ENCODE measurements around the gene SH3BP4.

SH3BP4 gene

DNA sequence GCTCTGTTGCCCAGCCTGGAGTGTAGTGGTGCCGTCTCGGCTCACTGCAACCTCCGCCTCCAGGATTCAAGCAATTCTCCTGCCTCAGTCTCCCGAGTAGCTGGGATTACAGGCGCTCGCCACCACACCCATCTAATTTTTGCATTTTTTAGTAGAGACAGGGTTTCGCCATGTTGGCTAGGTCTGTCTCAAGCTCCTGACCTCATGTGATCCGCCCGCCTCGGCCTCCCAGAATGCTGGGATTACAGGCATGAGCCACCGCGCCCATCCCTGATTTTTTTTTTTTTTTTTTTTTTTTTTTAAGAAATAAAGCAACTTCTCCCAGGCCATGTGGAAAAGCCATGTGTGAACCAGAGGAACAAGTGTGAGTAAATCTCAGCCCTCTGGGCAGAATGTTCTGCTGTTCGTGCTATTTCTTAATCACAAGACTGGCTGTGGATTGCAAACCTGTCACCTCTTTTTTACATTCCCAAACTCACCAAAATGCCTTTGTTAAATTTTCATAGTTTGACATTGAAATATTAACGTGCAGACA, 6.4 kb upstream of the SH3BP4 start:
- no peak for DNase-seq

DNA sequence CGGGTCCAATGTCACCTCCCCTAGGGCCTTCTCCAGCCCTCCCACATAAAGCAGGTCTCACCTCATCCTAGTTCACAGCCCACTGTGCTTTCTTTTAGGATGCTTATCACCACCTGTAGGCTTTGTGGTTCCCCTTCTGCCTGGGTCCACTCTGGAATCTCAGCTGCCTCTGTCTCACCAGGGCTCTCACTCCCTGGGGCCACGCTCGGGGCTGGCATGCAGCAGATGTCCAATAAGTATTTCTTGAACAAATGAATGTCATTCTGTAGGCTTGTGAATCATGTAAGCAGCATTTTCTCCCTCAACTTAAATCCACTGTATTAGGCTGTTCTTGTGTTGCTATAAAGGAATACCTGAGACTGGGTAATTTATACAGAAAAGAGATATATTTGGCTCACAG, 4.3 kb upstream of the SH3BP4 start:
- DNase-seq: no peak

DNA sequence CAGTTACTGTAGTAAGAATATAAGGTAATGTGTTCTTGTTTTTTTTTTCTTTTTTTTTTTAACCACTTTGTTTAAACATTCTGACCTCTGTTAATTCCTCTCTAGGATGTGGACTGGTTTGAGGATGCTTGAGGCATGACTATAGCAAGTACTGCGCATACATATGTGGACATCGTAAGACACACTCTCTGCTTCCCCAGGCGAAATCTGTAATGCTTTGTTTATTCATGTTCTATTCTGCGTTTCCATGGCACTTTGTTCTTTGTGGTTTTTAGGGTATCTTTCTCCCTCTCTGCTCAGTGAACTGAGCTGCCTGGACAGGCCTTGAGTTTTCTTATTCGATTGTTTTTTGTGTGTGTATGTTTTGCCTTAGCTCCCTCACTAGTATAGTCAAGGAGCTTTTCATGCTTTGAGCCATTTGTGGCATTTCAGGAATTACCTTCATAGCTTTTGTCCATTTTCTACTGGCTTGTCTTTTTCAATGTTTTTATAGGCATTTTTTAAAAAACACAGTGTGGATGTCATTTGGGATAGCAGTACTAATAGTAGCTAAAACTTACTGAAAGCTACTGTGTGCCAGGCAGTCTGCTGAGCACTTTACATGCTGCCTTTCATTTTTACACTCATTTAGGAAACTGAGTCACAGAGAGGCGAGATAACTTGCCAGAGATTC, 1.9 kb upstream of the SH3BP4 start:
- no peak for DNase-seq

DNA sequence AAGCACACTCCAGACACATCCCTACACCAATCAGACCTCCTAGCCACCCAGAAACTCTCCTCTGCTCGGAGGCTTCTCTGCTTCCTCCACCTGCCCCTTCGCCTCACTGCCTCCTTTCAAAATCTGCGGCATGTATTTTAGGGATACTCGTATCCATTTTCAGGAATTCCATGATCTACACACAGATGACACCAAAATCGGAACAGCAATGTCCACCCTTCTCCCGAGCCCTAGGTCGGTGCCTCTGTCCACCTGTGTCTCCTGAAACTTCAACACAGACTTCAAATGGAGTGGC, 1.4 kb upstream of the SH3BP4 start:
- no peak for DNase-seq

DNA sequence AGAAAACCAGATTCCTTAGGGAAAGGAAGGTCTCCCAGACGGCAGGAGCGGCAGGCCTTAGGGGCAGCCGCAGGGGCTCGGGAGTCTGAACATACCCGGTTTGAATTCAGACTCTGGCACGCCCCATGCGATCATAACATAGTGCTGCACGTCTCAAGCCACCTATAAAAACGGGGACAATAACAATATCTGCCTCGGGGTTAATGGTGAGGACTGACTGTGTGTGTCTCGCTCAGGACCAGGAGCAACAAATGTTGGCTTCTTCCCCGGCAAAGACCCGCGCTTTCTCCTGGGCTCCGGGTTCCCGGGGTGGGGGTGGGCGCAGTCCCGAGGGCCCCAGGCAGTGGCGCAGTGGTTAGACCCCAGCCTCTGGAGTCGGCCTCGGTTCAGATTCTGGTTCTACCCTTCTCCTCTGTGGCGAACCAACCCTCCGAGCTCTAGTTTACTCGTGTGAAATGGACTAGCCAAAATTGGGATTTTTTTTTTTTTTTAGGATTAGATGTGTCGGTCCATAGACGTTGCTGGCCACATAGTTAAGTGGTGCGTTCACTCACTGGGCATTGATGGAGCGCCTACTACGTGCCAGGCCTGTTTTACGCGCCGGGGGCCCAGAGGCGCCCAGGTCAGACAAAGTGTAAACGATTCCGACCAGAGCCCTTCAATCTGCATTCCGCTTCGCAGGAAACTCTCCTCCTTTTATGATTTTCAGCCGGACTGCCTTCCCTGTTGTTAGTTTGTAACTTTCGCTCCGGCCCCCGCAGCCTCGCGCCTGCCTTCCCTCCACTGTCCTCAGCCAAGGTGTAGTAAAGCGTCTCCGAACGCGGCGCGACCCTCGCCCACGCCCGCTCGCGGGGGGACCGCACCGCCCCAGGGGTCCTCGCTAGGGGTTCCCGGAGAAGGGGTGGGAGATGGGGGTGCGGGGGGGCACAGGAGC, 820 bp upstream of the SH3BP4 start:
- peak; percentile 75 for DNase-seq

DNA sequence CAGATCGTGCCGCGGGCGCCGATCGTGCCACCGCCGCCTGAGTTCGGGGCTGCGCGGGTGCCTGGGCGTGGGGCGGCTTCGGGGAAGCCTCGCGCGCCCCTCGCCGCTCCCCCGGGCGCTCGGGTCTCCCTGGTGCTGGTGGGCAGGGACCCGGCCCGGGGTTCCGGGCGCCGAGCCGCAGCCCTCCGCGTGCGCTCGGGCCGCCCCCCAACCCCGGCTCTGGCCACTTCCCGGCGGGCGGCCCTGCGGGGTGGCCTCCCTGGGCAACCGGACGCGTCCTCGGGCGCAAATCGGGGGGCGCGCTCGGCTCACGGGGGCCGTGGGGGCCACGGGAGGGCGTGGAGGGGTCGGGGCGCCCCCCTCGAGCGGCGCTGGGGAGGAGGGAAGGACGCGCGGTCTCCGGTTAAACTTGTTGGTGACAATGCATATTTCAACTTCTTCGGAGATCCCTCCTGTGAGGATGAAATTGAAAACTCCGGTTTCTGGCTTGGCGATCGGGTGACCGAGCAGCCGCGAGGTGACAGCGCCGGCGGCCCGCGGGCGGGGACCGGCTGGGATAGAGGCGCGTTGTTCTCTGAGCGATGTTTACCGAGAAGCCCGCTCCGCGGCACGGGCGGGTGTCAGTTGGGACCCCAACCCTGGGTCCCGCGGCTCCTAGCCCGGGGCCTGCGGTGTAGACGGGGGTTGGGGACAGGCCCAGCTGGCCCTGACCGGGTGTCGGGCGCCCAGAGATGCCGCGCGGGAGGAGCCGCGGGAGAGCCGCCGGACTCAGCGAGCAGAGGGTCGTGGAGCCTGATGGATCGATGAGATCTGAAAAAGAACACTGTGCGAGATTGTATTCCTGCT, 676 bp downstream of the SH3BP4 start:
- peak; percentile 78 for DNase-seq

DNA sequence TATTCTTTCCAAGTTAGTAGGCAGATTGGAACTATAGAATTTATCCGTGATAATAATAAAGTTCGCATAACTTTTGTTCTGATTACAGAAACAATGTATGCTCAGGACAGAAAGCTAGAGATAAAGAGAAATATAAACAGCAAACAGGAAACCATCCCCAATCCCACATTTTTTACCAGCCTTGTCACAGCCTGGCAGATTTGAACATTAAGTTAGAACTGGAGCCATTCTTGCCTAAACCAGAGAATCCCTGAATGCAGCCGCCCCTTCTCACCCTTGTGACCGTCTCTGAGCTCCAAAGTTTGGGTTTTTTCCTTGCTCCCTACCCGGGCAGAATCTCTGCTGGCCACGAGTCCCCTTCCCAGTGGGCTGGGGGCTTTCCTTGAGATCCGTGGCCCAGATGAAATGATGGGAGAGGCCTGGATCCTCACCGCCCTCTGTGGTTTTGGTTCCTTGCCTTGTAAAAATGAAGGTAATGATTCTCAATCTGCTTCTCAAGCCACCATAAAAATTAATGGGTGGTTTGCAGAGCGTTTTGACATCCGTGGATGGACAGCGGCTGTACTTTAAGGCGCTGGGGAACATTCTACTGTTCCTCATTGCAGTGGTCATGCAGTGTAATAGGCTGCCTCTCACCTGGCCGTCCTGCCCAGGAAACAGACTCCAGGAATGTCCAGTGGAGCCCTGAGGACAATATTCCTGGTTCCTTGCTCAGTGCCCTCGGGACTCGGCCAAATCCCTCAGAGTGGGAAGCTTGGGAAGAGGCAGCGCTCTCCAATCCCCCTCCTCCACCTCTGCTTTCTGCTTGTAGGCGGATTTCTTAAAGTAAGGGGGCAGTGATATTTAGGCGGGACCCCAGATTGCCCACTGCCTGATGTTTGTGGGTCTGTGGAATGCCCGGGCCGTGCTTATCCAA, 1.6 kb downstream of the SH3BP4 start:
- peak; percentile 51 for DNase-seq

DNA sequence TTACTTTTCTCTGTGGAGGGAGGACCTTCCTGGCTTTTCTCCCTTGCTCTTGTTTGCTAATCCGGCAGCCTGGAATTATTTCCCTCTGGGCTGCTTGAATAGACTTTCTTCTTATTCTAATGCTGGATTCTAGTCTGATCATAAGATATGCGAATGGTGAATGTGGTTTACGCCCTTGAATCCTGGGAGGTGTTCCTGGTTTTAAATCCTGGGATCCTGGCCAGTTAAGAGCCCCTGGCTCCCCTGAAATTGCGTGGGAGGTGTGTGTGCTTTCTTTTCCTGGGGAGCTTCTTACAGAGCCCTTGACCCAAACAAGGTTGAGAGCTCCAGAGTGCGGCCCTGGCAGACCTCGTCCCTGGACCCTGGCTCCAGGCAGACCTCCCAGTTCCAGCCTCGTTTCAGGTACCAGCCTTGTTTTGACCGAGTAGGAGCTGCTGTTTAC, 2.8 kb downstream of the SH3BP4 start:
- DNase-seq: peak; percentile 35

DNA sequence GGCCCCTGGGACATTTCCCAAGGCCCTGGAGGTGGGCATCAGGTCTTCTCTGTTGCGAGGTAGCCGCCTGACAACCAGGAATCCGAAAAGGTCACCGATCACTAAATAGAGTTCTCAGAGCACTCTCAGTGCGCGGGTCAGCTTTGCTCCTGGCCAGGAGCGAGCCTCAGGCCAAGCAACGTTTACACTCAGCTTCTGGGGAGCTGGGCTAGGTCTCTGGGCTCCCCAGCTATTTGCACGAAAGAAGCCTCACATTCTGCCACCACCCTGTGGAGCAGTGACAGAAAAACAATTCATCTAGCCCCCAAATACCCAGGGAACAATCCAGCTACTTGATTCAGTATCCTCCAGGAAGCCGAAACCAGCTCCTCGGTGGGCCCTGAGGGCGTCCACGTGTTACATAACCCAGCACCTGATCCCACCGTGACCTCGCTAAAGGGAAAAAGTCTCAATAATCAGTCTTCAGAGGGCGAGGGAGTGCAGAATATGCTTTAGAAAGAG, 3.3 kb downstream of the SH3BP4 start:
- no peak for DNase-seq

DNA sequence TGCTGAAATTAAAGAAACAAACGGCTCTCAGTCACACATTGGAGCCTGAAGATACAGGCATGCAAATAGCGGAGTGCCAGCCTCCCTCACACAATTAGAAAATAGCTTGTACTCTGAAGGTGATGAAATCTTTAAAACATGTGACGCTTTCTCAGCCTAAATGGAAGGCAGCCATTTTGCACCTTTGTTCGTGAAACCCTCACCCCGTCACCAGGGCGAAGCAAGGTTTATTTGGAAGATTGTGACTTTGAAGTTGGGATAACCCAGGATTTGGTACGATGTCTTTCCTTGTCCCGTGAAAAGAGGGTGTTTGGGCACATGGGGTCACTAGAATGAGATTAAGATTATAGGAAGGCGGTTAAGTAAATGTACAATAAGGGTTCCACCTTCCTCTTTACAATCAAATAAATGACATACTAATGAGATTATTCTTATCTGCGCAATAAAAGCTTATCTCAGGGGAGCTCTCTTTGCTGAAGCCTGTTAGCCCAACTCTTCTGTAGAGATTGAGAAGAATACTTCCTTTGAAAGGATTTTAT, 4.2 kb downstream of the SH3BP4 start:
- no peak for DNase-seq

DNA sequence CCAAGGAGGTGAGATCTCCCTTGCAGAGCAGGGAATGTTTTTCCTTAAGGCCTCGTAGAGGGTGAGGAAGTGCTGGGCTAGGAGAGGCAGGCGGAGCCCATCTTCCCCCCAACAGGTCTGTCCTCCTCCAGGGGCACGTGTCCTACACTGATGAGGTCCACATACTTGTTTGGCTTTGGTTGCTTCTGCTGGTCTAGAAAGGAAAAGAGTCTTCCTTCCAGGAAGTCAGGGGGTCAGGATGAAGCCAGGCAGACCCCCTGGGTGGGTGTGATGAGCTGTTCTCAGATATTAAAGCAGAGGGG, 6.0 kb downstream of the SH3BP4 start:
- no peak for DNase-seq

DNA sequence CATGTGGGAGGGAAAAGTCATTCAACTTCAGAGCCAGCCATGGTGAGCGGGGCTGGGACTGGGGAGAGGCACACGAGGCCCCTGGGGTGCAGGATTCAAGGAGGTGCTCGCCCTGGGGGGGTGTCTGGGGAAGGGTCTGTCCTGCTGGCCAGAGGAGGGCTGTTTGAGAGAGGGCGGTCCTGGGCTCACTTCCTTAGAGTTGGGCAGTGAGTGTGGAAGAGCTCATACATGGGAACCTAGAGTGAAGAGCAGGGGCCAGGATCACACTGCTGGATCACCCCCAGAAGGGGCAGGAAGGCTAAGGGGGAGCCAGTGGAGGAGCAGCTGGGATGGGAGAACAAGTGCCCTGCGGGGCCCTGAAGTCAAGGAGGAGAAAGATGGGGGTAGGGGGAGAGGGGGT, 6.5 kb downstream of the SH3BP4 start:
- no peak for DNase-seq

DNA sequence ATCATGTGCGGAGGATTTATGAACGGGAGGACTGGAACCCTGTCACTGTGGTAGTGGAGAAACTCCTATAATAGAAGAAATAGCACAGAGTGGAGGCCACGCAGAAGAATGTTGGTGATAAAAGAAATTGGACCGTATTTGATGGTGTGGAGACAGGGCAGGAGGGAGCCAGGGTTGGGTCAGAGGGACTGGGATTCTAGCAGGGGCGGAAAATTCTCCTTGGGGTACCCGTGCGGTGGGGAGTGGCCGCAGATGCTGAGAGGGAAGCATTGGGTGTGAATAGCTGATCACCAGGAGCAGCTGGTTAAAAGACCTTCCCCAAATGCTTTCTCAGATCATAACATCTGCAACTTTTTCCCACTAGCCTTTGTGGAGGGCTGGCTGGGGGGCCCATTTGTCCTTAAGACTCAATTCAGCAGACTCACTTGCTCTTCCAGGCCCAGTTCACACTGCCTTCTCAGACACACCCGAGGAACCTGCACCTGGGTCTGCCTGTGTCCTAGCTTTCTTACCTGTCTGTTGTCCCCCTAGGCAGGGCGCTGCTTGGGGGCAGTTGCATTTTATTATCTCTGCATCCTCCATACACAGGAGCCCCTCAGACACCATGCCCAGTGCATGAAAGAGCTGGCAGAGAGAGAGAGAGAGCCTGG, 7.1 kb downstream of the SH3BP4 start:
- DNase-seq: no peak

DNA sequence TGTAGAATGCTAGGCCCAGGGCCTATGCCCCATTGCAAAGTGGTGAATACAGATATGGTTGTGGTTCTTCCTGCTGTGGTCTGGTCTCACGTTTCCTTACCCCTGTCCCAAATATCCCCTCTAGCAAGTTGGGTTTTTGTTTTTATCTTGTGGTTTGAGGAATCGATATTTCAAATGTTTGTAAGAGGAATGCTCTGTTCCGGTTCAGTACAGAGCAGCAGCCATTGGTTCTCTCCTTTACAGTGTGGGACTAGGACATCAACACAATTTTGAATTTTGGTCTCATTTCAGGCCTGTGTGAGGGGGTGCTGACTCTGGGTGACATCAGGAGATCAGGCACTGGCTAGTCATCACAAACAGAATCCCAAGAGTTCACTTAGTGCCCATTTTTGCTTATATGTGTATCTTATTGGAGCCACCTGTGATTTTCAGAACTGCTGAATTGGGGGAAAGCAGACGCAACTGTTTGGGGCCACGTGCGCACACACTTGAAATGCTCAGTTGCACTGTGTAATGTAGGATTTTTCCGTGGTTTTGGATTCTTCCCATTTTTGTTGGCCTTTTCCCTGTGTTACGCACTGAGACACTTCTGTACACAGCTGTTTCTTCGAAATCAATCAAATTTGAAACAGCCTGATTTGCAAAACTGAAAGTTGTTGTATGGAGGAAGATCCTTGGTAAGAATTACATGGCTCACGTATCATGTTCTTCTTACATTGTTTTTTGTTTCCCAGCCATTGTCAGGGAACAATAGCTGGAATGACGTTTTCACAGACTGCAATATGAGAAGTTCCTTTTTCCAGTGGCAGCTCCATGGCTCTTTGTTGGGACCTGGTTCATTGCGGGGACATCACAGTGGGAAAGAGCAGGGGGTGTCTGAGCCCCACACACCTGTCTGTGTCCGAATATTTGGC, 8.6 kb downstream of the SH3BP4 start:
- DNase-seq: no peak

DNA sequence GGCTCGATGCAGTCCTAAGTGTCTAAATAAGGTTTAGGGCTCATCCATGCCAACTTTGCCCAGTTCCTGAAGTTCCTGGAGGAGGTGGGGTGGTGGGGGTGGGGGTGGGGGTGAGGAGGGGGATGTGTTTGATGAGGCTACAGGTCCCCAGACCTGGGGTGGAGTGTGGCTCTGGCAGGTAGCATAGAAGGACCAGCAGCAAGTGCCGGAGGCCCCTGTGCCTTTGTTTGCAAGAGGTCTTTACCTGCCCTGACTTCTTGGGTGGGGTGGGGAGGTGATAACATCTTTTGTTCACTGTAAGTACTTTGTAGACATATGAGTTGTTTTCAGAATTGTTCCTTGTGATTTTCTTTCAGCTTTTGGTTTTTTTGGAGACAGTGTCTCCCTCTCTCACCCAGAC, 10.0 kb downstream of the SH3BP4 start:
- no peak for DNase-seq

DNA sequence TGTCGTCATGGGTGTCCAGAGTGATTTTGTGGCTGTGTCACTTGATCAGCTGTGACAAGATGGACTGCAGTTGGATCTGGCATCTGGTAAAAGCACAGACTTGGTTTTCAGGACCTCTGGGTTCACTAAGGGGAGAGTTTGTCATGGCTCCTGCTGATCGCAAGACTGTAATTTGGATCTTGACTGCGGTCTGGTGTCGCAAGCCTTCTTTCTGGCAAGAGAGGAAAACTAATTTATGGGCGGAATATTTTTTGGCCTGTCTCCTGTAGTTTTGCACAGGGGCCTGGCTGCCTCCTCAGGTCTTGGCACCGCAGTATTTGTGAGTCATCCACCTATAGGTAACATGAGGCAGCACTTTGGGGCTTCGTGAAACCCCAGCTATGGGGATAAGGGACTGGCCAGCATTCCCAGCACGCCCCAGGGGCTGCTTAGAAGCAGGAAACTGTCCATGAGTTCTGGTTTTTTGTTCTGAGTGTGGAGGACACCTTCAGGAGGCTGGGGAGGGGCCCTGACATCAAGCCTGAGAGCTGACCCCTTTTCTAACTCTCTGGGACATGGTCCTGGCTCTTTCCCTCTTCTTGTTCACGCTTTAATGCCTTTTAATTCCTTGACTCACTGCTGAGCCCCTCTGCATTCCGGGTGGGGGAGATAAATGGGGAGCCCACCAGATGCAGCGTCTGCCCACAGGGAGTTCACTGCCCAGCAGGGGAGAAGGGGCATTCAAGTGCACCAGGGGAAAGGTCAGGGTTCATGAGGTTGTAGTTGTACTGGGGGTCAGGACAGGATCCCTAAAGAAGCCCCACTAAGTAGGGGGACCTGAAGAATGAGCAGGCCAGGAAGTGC, 12.2 kb downstream of the SH3BP4 start:
- DNase-seq: no peak

DNA sequence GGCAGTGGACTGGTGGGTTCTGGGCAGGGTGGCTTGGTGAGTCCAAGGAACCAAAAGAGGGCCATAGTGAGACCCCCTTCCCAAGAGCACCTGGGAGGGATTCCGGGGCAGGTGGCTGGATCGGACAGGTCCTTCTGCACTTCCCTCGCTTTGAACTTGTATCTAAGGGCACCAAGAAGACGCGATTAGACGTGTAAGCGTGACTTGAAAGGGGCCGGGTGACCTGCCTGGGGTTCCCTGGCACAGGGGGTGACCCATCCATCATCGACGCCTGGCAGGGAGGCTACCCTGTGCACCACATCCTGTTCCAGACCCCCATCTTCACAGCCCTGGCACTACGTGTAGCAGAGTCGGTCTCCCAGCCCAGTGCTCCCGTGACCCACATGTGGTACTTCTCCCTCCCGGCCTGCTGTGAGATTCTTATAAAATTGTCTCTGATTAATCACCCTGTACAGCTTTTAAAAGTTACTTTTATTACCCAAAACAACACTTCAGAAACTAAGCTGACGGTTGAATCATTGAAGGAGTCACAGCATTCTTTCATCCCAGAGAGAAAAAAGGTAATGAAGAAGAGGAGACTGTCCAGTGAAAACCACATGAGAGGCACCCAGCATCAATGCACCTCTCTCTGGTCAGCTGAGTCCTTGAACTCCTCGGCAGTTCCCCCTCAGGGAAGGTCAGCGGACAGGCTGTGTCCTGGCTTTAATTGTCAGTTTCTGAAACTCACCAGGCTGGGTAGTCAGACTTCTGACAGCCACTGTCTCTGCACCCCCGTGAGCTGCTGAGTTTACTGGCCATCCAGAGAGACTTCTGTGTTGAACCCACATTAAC, 13.0 kb downstream of the SH3BP4 start:
- no peak for DNase-seq

DNA sequence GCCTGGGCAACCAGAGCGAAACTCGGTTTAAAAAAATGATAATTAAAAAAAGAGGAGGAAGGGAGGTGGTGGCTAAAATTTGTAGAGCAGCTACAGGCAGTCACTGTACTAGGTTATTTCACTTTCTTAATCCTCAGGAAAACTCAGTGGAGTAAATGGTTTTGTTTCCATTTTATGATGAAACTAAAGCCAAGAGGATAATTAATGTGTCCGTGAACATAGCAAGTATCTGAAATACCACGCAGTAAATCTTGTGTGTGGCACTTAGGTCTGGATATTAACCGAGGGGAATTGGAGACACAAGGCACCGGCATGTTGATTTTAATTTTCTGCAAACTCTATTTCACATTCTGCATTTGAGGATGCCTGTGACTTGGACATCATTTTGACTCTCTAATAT, 14.5 kb downstream of the SH3BP4 start:
- DNase-seq: no peak

Measured in right kidney (tissue), 1 donor.